ENCODE data around the gene ALLC.
"Not testable (repeated sequence)": the region's sequence is repeated elsewhere in the genome, so short reads cannot be mapped to it uniquely, and the experiment has no call there.

Gene ALLC

GRCh38 chr2:3626118-3626811, 31.7 kb upstream of the ALLC start:
- no peak for DNase-seq (ENCODE audit: low read depth)

- DNase-seq (ENCODE audit: low read depth), result no peak
Measured at GRCh38 chr2:3626812-3627499, 31.0 kb upstream of the ALLC start.

GRCh38 chr2:3627500-3628100, 30.4 kb upstream of the ALLC start:
- DNase-seq (ENCODE audit: low read depth), result no peak

GRCh38 chr2:3628241-3628679, 29.7 kb upstream of the ALLC start:
- DNase-seq (ENCODE audit: low read depth), result no peak

GRCh38 chr2:3628800-3629199, 29.2 kb upstream of the ALLC start:
- no peak for DNase-seq (ENCODE audit: low read depth)

- no peak for DNase-seq (ENCODE audit: low read depth)
Measured at GRCh38 chr2:3630631-3631030, 27.4 kb upstream of the ALLC start.

- DNase-seq (ENCODE audit: low read depth), result no peak
Measured at GRCh38 chr2:3631161-3631850, 26.7 kb upstream of the ALLC start.

- DNase-seq (ENCODE audit: low read depth), result no peak
Measured at GRCh38 chr2:3631851-3632659, 25.9 kb upstream of the ALLC start.

GRCh38 chr2:3633089-3633981, 24.7 kb upstream of the ALLC start:
- peak; percentile 6 for DNase-seq (ENCODE audit: low read depth)

GRCh38 chr2:3633982-3634595, 23.9 kb upstream of the ALLC start:
- DNase-seq (ENCODE audit: low read depth), result no peak

GRCh38 chr2:3634596-3635121, 23.3 kb upstream of the ALLC start:
- DNase-seq (ENCODE audit: low read depth), result no peak

- DNase-seq (ENCODE audit: low read depth), result no peak
Measured at GRCh38 chr2:3635171-3635974, 22.6 kb upstream of the ALLC start.

- not testable (repeated sequence) for DNase-seq (ENCODE audit: low read depth)
Measured at GRCh38 chr2:3635975-3636327, 22.0 kb upstream of the ALLC start.

- no peak for DNase-seq (ENCODE audit: low read depth)
Measured at GRCh38 chr2:3636586-3637310, 21.3 kb upstream of the ALLC start.

- DNase-seq (ENCODE audit: low read depth), result no peak
Measured at GRCh38 chr2:3637311-3637675, 20.7 kb upstream of the ALLC start.

GRCh38 chr2:3637692-3638455, 20.1 kb upstream of the ALLC start:
- no peak for DNase-seq (ENCODE audit: low read depth)

GRCh38 chr2:3638456-3638810, 19.6 kb upstream of the ALLC start:
- no peak for DNase-seq (ENCODE audit: low read depth)

- no peak for DNase-seq (ENCODE audit: low read depth)
Measured at GRCh38 chr2:3639015-3639630, 18.9 kb upstream of the ALLC start.
